Astrocyte of the hippocampus (primary cell): ENCODE measurements around the gene HORMAD2.
"Not testable (repeated sequence)": the region's sequence is repeated elsewhere in the genome, so short reads cannot be mapped to it uniquely, and the experiment has no call there.

ENCODE experiments used
- DNase-seq: peaks from one replicate; pipeline ENCODE4 v3.0.0; 2011; ENCODE audit warnings: low read depth, low spot score

The HORMAD2 gene

GRCh38 chr22:30191040-30191701 lies 110.9 kb downstream of the HORMAD2 start:
- no peak for DNase-seq

- DNase-seq = no peak
Measured at GRCh38 chr22:30192427-30192826, 112.2 kb downstream of the HORMAD2 start.

GRCh38 chr22:30193031-30193775 lies 112.9 kb downstream of the HORMAD2 start:
- DNase-seq = no peak

- no peak for DNase-seq
Measured at GRCh38 chr22:30195245-30196140, 115.2 kb downstream of the HORMAD2 start.

GRCh38 chr22:30196141-30196879 lies 116.0 kb downstream of the HORMAD2 start:
- peak; percentile 99 for DNase-seq

GRCh38 chr22:30196880-30197336 lies 116.6 kb downstream of the HORMAD2 start:
- no peak for DNase-seq

GRCh38 chr22:30197389-30197788 lies 117.1 kb downstream of the HORMAD2 start:
- DNase-seq = no peak

GRCh38 chr22:30198152-30198825 lies 118.0 kb downstream of the HORMAD2 start:
- DNase-seq = no peak

- no peak for DNase-seq
Measured at GRCh38 chr22:30198921-30199320, 118.7 kb downstream of the HORMAD2 start.

GRCh38 chr22:30200905-30201304 lies 120.6 kb downstream of the HORMAD2 start:
- not testable (repeated sequence) for DNase-seq

- DNase-seq = no peak
Measured at GRCh38 chr22:30201945-30202344, 121.7 kb downstream of the HORMAD2 start.

- peak; percentile 67 for DNase-seq
Measured at GRCh38 chr22:30202531-30203006, 122.3 kb downstream of the HORMAD2 start.

- DNase-seq = no peak
Measured at GRCh38 chr22:30204015-30204741, 123.9 kb downstream of the HORMAD2 start.

GRCh38 chr22:30204742-30205111 lies 124.5 kb downstream of the HORMAD2 start:
- DNase-seq = peak; percentile 65

GRCh38 chr22:30205281-30206115 lies 125.2 kb downstream of the HORMAD2 start:
- DNase-seq = peak; percentile 90

GRCh38 chr22:30206944-30207343 lies 126.7 kb downstream of the HORMAD2 start:
- peak; percentile 97 for DNase-seq

- DNase-seq = peak; percentile 77
Measured at GRCh38 chr22:30208631-30209603, 128.7 kb downstream of the HORMAD2 start.

- no peak for DNase-seq
Measured at GRCh38 chr22:30209642-30210041, 129.4 kb downstream of the HORMAD2 start.
